ENCODE measurements around the gene HOXD10.

DNA sequence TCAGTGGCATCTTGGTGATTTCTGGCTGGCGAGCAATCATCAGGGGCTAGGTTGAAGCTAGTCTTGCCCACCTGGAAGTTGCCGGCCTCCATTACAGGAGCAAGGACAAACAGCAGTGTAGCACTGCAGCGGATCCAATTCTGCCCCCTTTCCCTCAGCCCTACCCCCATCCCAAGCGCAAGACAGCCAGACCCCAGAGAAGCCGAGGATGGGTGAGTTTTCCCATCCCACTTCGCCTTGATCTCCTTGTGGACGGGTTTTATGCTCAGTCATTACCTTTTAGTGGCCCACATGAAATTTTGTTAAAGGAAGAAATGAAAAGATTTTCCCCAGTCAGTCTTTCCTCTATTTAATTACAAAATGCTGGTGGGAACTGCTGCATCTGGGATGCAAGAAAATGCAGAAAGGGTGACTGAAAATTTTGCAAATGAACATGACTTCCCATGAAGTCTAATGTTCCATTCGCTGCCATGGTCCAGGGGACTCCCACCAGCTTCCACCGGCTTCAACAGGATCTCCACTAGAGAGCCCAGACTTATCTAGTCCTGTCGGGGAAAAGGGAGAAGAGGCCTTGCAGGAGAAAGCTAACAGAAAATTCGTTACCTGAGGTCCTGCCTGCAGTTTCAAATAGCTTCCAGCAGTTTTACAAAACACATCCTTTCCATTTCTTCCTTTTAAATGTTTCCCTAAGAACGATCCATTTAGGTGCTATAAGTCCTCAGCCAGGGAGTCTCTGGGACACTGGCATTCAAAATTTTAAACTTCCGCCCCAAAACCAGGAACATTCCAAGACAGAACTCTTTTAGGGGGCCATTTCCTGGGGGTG, 4.0 kb downstream of the HOXD10 start:
- no peak for TF ChIP-seq EZH2 (IDR thresholded peaks at IDR 0.05)
- TF ChIP-seq, protein P1, sequence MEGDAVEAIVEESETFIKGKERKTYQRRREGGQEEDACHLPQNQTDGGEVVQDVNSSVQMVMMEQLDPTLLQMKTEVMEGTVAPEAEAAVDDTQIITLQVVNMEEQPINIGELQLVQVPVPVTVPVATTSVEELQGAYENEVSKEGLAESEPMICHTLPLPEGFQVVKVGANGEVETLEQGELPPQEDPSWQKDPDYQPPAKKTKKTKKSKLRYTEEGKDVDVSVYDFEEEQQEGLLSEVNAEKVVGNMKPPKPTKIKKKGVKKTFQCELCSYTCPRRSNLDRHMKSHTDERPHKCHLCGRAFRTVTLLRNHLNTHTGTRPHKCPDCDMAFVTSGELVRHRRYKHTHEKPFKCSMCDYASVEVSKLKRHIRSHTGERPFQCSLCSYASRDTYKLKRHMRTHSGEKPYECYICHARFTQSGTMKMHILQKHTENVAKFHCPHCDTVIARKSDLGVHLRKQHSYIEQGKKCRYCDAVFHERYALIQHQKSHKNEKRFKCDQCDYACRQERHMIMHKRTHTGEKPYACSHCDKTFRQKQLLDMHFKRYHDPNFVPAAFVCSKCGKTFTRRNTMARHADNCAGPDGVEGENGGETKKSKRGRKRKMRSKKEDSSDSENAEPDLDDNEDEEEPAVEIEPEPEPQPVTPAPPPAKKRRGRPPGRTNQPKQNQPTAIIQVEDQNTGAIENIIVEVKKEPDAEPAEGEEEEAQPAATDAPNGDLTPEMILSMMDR (IDR thresholded peaks at IDR 0.05), result no peak
